Fibroblast of pulmonary artery (primary cell): Measurements from ENCODE around the gene EEFSEC.

Experiments used
- DNase-seq: peaks from one replicate; pipeline ENCODE4 v3.0.0-alpha.2; 2010; ENCODE audit warnings: low read depth
- H3K4me3 ChIP-seq: replicated peaks from 2 replicates; pipeline ENCODE4 v1.5.1; 2011; ENCODE audit warnings: low read depth, mild to moderate bottlenecking, control low read depth, low read length, moderate library complexity
- CTCF ChIP-seq: IDR thresholded peaks from 2 replicates; pipeline ENCODE4 v1.5.1; 2011; ENCODE audit warnings: mild to moderate bottlenecking, control low read depth, low read length, inconsistent platforms; ENCODE audit errors: missing control alignments

EEFSEC gene

GRCh38 chr3:128193168-128193567 lies 39.9 kb downstream of the EEFSEC start:
- no peak overlapping the region for H3K4me3 ChIP-seq
- no peak for TF ChIP-seq CTCF
- DNase-seq = no peak

- DNase-seq = no peak
- no peak overlapping the region for H3K4me3 ChIP-seq
- no peak for TF ChIP-seq CTCF
Measured at GRCh38 chr3:128194843-128195242, 41.6 kb downstream of the EEFSEC start.

GRCh38 chr3:128195369-128195768 lies 42.1 kb downstream of the EEFSEC start:
- no peak for DNase-seq
- no peak overlapping the region for H3K4me3 ChIP-seq
- no peak for TF ChIP-seq CTCF

GRCh38 chr3:128195802-128196201 lies 42.5 kb downstream of the EEFSEC start:
- no peak overlapping the region for H3K4me3 ChIP-seq
- DNase-seq = no peak
- TF ChIP-seq CTCF = no peak

- no peak for DNase-seq
- no peak overlapping the region for H3K4me3 ChIP-seq
- no peak for TF ChIP-seq CTCF
Measured at GRCh38 chr3:128196647-128197046, 43.4 kb downstream of the EEFSEC start.

GRCh38 chr3:128197855-128198254 lies 44.6 kb downstream of the EEFSEC start:
- no peak for TF ChIP-seq CTCF
- DNase-seq = no peak

GRCh38 chr3:128198313-128198712 lies 45.0 kb downstream of the EEFSEC start:
- H3K4me3 ChIP-seq = no peak overlapping the region
- TF ChIP-seq CTCF = no peak
- DNase-seq = no peak

More at GRCh38 chr3:128197855-128198254, 44.6 kb downstream of the EEFSEC start:
- H3K4me3 ChIP-seq = no peak overlapping the region
